Right atrium auricular region (tissue), 2 donors: Measurements from ENCODE around the gene APOL2. TPM values are rescaled to one million over a fixed set of nuclear protein-coding genes. Genes with fewer than 3 reads are reported as not detected.

Experiments
- DNase-seq: peaks from one replicate; pipeline ENCODE4 v3.0.0-alpha.2; 2019; ENCODE audit warnings: low spot score
- H3K27ac ChIP-seq, 2 donors: fragments of 200-600 bp; sonication (generic); 1 replicate in 1 of 2; 2 replicates in 1 of 2; pipeline ENCODE4 v1.5.1; 2016 to 2019
- H3K27me3 ChIP-seq, 2 donors: fragments of 200-600 bp; sonication (generic); one replicate each; pipeline versions ENCODE4 v1.5.1 to v1.6.0; 2017 to 2019
- H3K36me3 ChIP-seq: fragments of 200-600 bp; sonication (generic); one replicate; pipeline ENCODE4 v1.5.1; 2016
- H3K4me1 ChIP-seq, 2 donors: fragments of 200-600 bp; sonication (generic); one replicate each; pipeline versions ENCODE4 v1.5.1 to v1.6.0; 2017 to 2019
- H3K4me3 ChIP-seq, 2 donors: fragments of 200-600 bp; sonication (generic); 1 replicate in 1 of 2; 2 replicates in 1 of 2; pipeline ENCODE4 v1.5.1; 2017 to 2019; ENCODE audit warnings: mild to moderate bottlenecking in 1 of 2, moderate library complexity in 1 of 2
- H3K9me3 ChIP-seq, 2 donors: fragments of 200-600 bp; sonication (generic); one replicate each; pipeline ENCODE4 v1.5.1; 2019
- CTCF ChIP-seq, 2 donors: fragments of 200-600 bp; sonication (generic); IDR thresholded peaks; one replicate each; pipeline ENCODE4 v1.5.1; 2019; ENCODE audit warnings: antibody characterized with exemption in 2 of 2
- total RNA-seq, 2 donors: library from RNA; depleted of rRNA; stranded (reverse); fragments of >200 nt; gene quantifications; one replicate each; pipeline ENCODE4 v1.1.0, GENCODE V29; 2016

The APOL2 gene
- total RNA-seq = 10 to 100 TPM; 25.4 to 25.7 TPM

- H3K27ac ChIP-seq = peak within 1 kb of the TSS; percentile 90 to 92
- H3K9me3 ChIP-seq = no peaks in the 10 kb centered on the region
- peak within 1 kb of the TSS; percentile 55 to 68 for H3K4me3 ChIP-seq
- H3K36me3 ChIP-seq = peaks cover 9% of the 10 kb centered on the region
- H3K27me3 ChIP-seq = no peaks in the 10 kb centered on the region
- TF ChIP-seq CTCF (IDR thresholded peaks at IDR 0.05) = peak; percentile 50 to 83
- peaks cover 0 to 58% of the 10 kb centered on the region in 2 donors for H3K4me1 ChIP-seq
- DNase-seq = peak; percentile 95
Observed at GRCh38 chr22:36239401-36240171, at the start of gene APOL2. TSS of gene APOL2 (minus strand) at chr22:36239527. CDS start at chr22:36233162, 6,365 bp downstream.

GRCh38 chr22:36288571-36289405 is 49.5 kb upstream of the APOL2 start:
- DNase-seq = no peak
- H3K9me3 ChIP-seq = no peaks in the 10 kb centered on the region
- H3K27ac ChIP-seq = no peak overlapping the region
- no peak for TF ChIP-seq CTCF (IDR thresholded peaks at IDR 0.05)
- peaks cover 0 to 13% of the 10 kb centered on the region in 2 donors for H3K4me1 ChIP-seq
- no peak overlapping the region for H3K4me3 ChIP-seq
- peaks cover 90% of the 10 kb centered on the region for H3K36me3 ChIP-seq
- H3K27me3 ChIP-seq = no peaks in the 10 kb centered on the region

GRCh38 chr22:36287881-36288515 is 48.7 kb upstream of the APOL2 start:
- Histone ChIP-seq H3K27me3 (no peaks in the 10 kb centered on the region), H3K4me1 (peaks cover 0 to 13% of the 10 kb centered on the region in 2 donors), H3K36me3 (peaks cover 90% of the 10 kb centered on the region), H3K27ac (no peak overlapping the region), H3K4me3 (no peak overlapping the region), H3K9me3 (no peaks in the 10 kb centered on the region)
- TF ChIP-seq CTCF (IDR thresholded peaks at IDR 0.05) = no peak
- no peak for DNase-seq

- Histone ChIP-seq H3K27ac (peak overlapping the region; percentile 36 to 66), H3K9me3 (no peaks in the 10 kb centered on the region), H3K4me3 (no peak overlapping the region), H3K36me3 (peaks cover 90% of the 10 kb centered on the region), H3K4me1 (peaks cover 0 to 13% of the 10 kb centered on the region in 2 donors), H3K27me3 (no peaks in the 10 kb centered on the region)
- TF ChIP-seq CTCF (IDR thresholded peaks at IDR 0.05) = peak; percentile 58 to 91
- DNase-seq = peak; percentile 81
Observed at GRCh38 chr22:36286096-36286957, 47.0 kb upstream of the APOL2 start.

GRCh38 chr22:36285545-36285944 is 46.2 kb upstream of the APOL2 start:
- Histone ChIP-seq H3K27me3 (no peaks in the 10 kb centered on the region), H3K4me3 (no peak overlapping the region), H3K9me3 (no peaks in the 10 kb centered on the region), H3K27ac (peak overlapping the region; percentile 36 to 66), H3K4me1 (peaks cover 0 to 13% of the 10 kb centered on the region in 2 donors), H3K36me3 (peaks cover 95% of the 10 kb centered on the region)
- no peak for DNase-seq
- TF ChIP-seq CTCF (IDR thresholded peaks at IDR 0.05) = no peak
